Stimulated activated naive B cell treated with anti-CD40 and anti-IgM and Interleukin-4, amounts not matched to agents 10 μg/mL and 1 μg/mL and 100 μg/mL, for 72 hours (primary cell): ENCODE results near the gene BCKDHA.
A peak's percentile ranks its signal among the peaks of the same experiment; 100 is the strongest.
"Not testable (repeated sequence)": the region's sequence is repeated elsewhere in the genome, so short reads cannot be mapped to it uniquely, and the experiment has no call there.

ENCODE experiments used
- ATAC-seq, 2 donors: fragments of 150-1000 bp; cut with Tn5 transposase; replicated peaks; 2 replicates each; pipeline ENCODE4 v1.10.0; 2021; ENCODE audit warnings: moderate library complexity in 1 of 2
- DNase-seq: peaks from one replicate; pipeline ENCODE4 v3.0.0; 2021
- H3K27ac Mint-ChIP-seq: one replicate; pipeline ENCODE4 v1.8.0; 2022; ENCODE audit warnings: mild to moderate bottlenecking, mixed read lengths
- H3K27me3 Mint-ChIP-seq, 2 donors: one replicate each; pipeline ENCODE4 v1.8.0; 2022; ENCODE audit warnings: mixed read lengths in 2 of 2
- H3K36me3 Mint-ChIP-seq, 2 donors: one replicate each; pipeline ENCODE4 v1.8.0; 2022; ENCODE audit warnings: mixed read lengths in 2 of 2, mild to moderate bottlenecking in 1 of 2
- H3K4me1 Mint-ChIP-seq, 2 donors: one replicate each; pipeline ENCODE4 v1.8.0; 2022; ENCODE audit warnings: mixed read lengths in 2 of 2, mild to moderate bottlenecking in 1 of 2
- H3K4me3 Mint-ChIP-seq, 2 donors: one replicate each; pipeline ENCODE4 v1.8.0; 2022; ENCODE audit warnings: mild to moderate bottlenecking in 2 of 2, mixed read lengths in 2 of 2, moderate library complexity in 1 of 2
- H3K9me3 Mint-ChIP-seq, 2 donors: one replicate each; pipeline ENCODE4 v1.8.0; 2022; ENCODE audit warnings: mixed read lengths in 2 of 2, mild to moderate bottlenecking in 1 of 2

BCKDHA gene

GRCh38 chr19:41447732-41448332, 50.2 kb downstream of the BCKDHA start:
- ATAC-seq (no peak), DNase-seq (no peak)
- no peak overlapping the region for H3K27ac Mint-ChIP-seq
- H3K4me1 Mint-ChIP-seq: peaks cover 10 to 18% of the 10 kb centered on the region in 2 donors
- peaks cover 16 to 36% of the 10 kb centered on the region in 2 donors for H3K27me3 Mint-ChIP-seq
- H3K4me3 Mint-ChIP-seq: no peak overlapping the region
- no peaks in the 10 kb centered on the region for H3K36me3 Mint-ChIP-seq
- no peaks in the 10 kb centered on the region for H3K9me3 Mint-ChIP-seq

- Mint-ChIP-seq H3K4me3 (peak overlapping the region; percentile 85 to 90), H3K9me3 (no peaks in the 10 kb centered on the region), H3K4me1 (peaks cover 16 to 28% of the 10 kb centered on the region in 2 donors), H3K36me3 (no peaks in the 10 kb centered on the region), H3K27me3 (peaks cover 7 to 22% of the 10 kb centered on the region in 2 donors), H3K27ac (peak overlapping the region; percentile 90)
- ATAC-seq: peak; percentile 94 to 96
- DNase-seq: peak; percentile 71
Measured at GRCh38 chr19:41449079-41449864, 51.7 kb downstream of the BCKDHA start.

DNA sequence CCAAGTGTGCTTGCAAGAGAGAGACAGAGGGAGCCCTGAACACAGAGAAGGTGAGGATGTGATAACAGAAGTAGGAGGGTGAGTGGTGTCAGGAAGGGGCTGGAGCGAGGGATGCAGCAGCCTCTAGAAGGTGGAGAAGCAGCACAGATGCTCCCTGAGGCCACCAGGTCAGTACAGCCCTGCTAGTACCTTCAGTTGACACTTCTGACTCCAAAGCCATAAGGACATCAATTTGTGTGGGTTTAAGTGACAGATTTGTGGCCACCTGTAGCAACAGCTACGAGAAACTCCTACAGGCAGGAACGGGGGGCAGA, 52.2 kb downstream of the BCKDHA start:
- peaks cover 18 to 28% of the 10 kb centered on the region in 2 donors for H3K4me1 Mint-ChIP-seq
- H3K27me3 Mint-ChIP-seq: peaks cover 5 to 20% of the 10 kb centered on the region in 2 donors
- H3K27ac Mint-ChIP-seq: no peak overlapping the region
- DNase-seq: no peak
- no peaks in the 10 kb centered on the region for H3K36me3 Mint-ChIP-seq
- H3K9me3 Mint-ChIP-seq: no peaks in the 10 kb centered on the region
- ATAC-seq: peak; percentile 35 to 44
- peak overlapping the region; percentile 85 to 90 for H3K4me3 Mint-ChIP-seq

- Mint-ChIP-seq H3K9me3 (no peaks in the 10 kb centered on the region), H3K27me3 (peaks cover 4 to 22% of the 10 kb centered on the region in 2 donors), H3K36me3 (no peaks in the 10 kb centered on the region), H3K27ac (no peak overlapping the region), H3K4me1 (peaks cover 20 to 36% of the 10 kb centered on the region in 2 donors), H3K4me3 (no peak overlapping the region)
- no peak for ATAC-seq
- no peak for DNase-seq
Measured at GRCh38 chr19:41452584-41453275, 55.1 kb downstream of the BCKDHA start.

DNA sequence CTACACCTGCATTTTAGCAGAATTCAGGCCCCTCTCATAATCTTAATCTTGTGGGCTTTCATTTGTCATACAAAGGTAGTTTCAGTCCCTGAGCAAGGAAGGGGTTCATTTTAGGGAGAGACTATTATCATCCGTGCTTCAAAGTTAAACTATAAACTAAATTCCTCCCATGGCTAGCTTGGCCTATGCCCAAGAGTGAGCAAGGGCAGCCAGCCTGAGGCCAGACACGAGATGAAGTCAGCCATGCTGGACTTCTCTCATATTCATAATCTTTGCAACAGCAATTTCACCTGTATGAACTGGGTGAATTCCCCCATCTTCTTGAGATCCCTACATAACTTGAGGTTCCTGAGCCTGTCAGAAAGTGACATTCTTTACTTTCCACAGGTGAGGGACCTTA, 58.3 kb downstream of the BCKDHA start:
- no peak overlapping the region for H3K27ac Mint-ChIP-seq
- no peak overlapping the region for H3K4me3 Mint-ChIP-seq
- peaks cover 10 to 26% of the 10 kb centered on the region in 2 donors for H3K4me1 Mint-ChIP-seq
- no peaks in the 10 kb centered on the region for H3K9me3 Mint-ChIP-seq
- no peak for DNase-seq
- peaks cover 13 to 24% of the 10 kb centered on the region in 2 donors for H3K27me3 Mint-ChIP-seq
- ATAC-seq: no peak
- no peaks in the 10 kb centered on the region for H3K36me3 Mint-ChIP-seq

GRCh38 chr19:41456342-41456918, 58.8 kb downstream of the BCKDHA start:
- no peak for ATAC-seq
- DNase-seq: no peak
- Mint-ChIP-seq H3K36me3 (no peaks in the 10 kb centered on the region), H3K27me3 (peaks cover 13 to 24% of the 10 kb centered on the region in 2 donors), H3K9me3 (no peaks in the 10 kb centered on the region), H3K4me1 (peaks cover 10 to 26% of the 10 kb centered on the region in 2 donors), H3K27ac (no peak overlapping the region), H3K4me3 (no peak overlapping the region)

DNA sequence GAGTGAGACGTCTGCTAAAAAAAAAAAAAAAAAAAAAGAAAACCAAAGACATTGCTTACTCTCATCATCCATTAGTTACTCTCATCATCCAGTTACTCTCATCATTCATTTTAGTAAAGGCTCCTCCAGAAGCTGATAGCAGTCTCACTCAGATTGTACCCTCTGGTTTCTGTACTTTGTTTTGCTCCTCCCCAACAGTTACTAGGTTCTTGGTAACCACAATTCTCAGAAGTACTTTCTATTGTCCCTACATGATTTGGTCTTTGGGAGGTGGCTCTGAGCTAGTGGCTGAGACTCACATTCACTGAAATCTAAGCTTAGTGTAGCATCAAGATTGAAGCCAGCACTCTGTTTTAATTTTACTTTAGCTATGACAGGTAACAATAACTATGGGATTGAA, 59.6 kb downstream of the BCKDHA start:
- Mint-ChIP-seq H3K36me3 (no peaks in the 10 kb centered on the region), H3K9me3 (no peaks in the 10 kb centered on the region), H3K27me3 (peaks cover 13 to 24% of the 10 kb centered on the region in 2 donors), H3K27ac (no peak overlapping the region), H3K4me3 (no peak overlapping the region), H3K4me1 (peaks cover 12 to 30% of the 10 kb centered on the region in 2 donors)
- ATAC-seq: peak; percentile 92 to 97
- DNase-seq: no peak

DNA sequence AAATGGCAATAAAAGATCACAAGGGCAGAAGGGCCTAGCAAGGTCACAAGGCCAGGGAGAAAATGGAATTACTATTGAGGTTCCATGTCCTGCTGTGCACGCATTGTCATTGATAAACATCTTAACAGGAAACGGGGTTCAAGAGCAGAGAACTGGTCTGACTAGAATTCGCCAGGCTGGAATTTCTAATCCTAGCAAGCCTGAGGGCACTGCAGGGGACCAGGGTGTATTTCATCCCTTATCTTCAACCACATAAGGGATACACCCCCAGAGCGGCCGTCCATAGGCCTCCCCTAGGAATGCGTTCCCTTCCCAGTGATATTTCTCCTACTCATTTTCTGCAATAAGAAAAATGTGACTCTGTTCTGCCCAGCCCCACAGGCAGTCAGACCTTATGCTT, 64.9 kb downstream of the BCKDHA start:
- peaks cover 9 to 12% of the 10 kb centered on the region in 2 donors for H3K27me3 Mint-ChIP-seq
- no peak for DNase-seq
- no peaks in the 10 kb centered on the region for H3K9me3 Mint-ChIP-seq
- ATAC-seq: no peak
- H3K36me3 Mint-ChIP-seq: no peaks in the 10 kb centered on the region
- no peak overlapping the region for H3K4me3 Mint-ChIP-seq
- peaks cover 21 to 33% of the 10 kb centered on the region in 2 donors for H3K4me1 Mint-ChIP-seq
- no peak overlapping the region for H3K27ac Mint-ChIP-seq

- peak overlapping the region; percentile 36 to 58 for H3K4me3 Mint-ChIP-seq
- H3K36me3 Mint-ChIP-seq, H3K9me3 Mint-ChIP-seq: not testable (repeated sequence)
- H3K4me1 Mint-ChIP-seq: peaks cover 21 to 28% of the 10 kb centered on the region in 2 donors
- peaks cover 6 to 11% of the 10 kb centered on the region in 2 donors for H3K27me3 Mint-ChIP-seq
- H3K27ac Mint-ChIP-seq: peak overlapping the region; percentile 88
- peak; percentile 73 to 74 for ATAC-seq
- DNase-seq: peak; percentile 60
Measured at GRCh38 chr19:41463257-41464256, 65.9 kb downstream of the BCKDHA start.
